LNCaP clone FGC (cell line): ENCODE results near the gene PIP5KL1.

Experiments used
- DNase-seq: peaks from one replicate; pipeline ENCODE4 v3.0.0-alpha.2; 2011; ENCODE audit warnings: low read depth
- H3K4me3 ChIP-seq: 2 replicates; pipeline ENCODE4 v1.5.1; 2011; ENCODE audit warnings: mild to moderate bottlenecking, low read depth, low read length, control low read depth
- CTCF ChIP-seq: IDR thresholded peaks from 2 replicates; pipeline ENCODE4 v1.5.1; 2012; ENCODE audit warnings: mild to moderate bottlenecking; ENCODE audit not compliant: control insufficient read depth, insufficient read depth; ENCODE audit errors: extremely low read depth

Gene PIP5KL1

GRCh38 chr9:127937388-127938297 lies 7.1 kb upstream of the PIP5KL1 start, which contains the start of gene DPM2:
Gene DPM2 (minus strand): TSS chr9:127937854. CDS start chr9:127937820, 34 bp downstream.
- peak within 1 kb of the TSS; percentile 68 for H3K4me3 ChIP-seq
- TF ChIP-seq CTCF = no peak
- no peak for DNase-seq

- peak overlapping the region; percentile 68 for H3K4me3 ChIP-seq
- DNase-seq = no peak
- TF ChIP-seq CTCF = no peak
These were observed 6.4 kb upstream of the PIP5KL1 start for GRCh38 chr9:127937056-127937387.

- no peak for DNase-seq
- TF ChIP-seq CTCF = no peak
- peak overlapping the region; percentile 68 for H3K4me3 ChIP-seq
These were observed 5.8 kb upstream of the PIP5KL1 start for GRCh38 chr9:127936347-127936852.

GRCh38 chr9:127935765-127936221 lies 5.2 kb upstream of the PIP5KL1 start:
- no peak for TF ChIP-seq CTCF
- peak overlapping the region; percentile 68; the same call in 1 of the 2 replicates for H3K4me3 ChIP-seq
- no peak for DNase-seq

- DNase-seq = no peak
- no peak for TF ChIP-seq CTCF
- H3K4me3 ChIP-seq = no peak overlapping the region
These were observed 4.4 kb upstream of the PIP5KL1 start for GRCh38 chr9:127934986-127935385.

- no peak overlapping the region for H3K4me3 ChIP-seq
- DNase-seq = no peak
- no peak for TF ChIP-seq CTCF
These were observed 3.7 kb upstream of the PIP5KL1 start for GRCh38 chr9:127934248-127934647.
